Ishikawa (cell line): ENCODE results near the gene CABLES1.
A peak's percentile ranks its signal among the peaks of the same experiment; 100 is the strongest.

Experiments used
- CEBPB ChIP-seq: IDR thresholded peaks from 2 replicates; pipeline ENCODE4 v1.6.1; 2012
- CREB1 ChIP-seq: IDR thresholded peaks from 2 replicates; pipeline ENCODE4 v1.6.1; 2012; ENCODE audit warnings: low read depth
- EGR1 ChIP-seq: IDR thresholded peaks from 2 replicates; pipeline ENCODE4 v1.6.1; 2012
- EP300 ChIP-seq: IDR thresholded peaks from 2 replicates; pipeline ENCODE4 v1.6.1; 2012; ENCODE audit warnings: borderline replicate concordance
- FOXM1 ChIP-seq: IDR thresholded peaks from 2 replicates; pipeline ENCODE4 v1.6.1; 2012; ENCODE audit warnings: low read depth, borderline replicate concordance
- MAX ChIP-seq: IDR thresholded peaks from 2 replicates; pipeline ENCODE4 v1.6.1; 2012
- NFIC ChIP-seq: IDR thresholded peaks from 2 replicates; pipeline ENCODE4 v1.6.1; 2012
- RAD21 ChIP-seq: IDR thresholded peaks from 2 replicates; pipeline ENCODE4 v1.6.1; 2012; ENCODE audit warnings: low read depth
- REST ChIP-seq: IDR thresholded peaks from 2 replicates; pipeline ENCODE4 v1.6.1; 2012; ENCODE audit warnings: low read depth, mild to moderate bottlenecking
- TAF1 ChIP-seq: IDR thresholded peaks from 2 replicates; pipeline ENCODE4 v1.6.1; 2012; ENCODE audit warnings: low read depth, mild to moderate bottlenecking
- TCF12 ChIP-seq: IDR thresholded peaks from 2 replicates; pipeline ENCODE4 v1.6.1; 2012; ENCODE audit warnings: low read depth
- TEAD4 ChIP-seq: IDR thresholded peaks from 2 replicates; pipeline ENCODE4 v1.6.1; 2012
- USF1 ChIP-seq: IDR thresholded peaks from 2 replicates; pipeline ENCODE4 v1.6.1; 2012
- YY1 ChIP-seq: IDR thresholded peaks from 2 replicates; pipeline ENCODE4 v1.6.1; 2012; ENCODE audit warnings: low read depth
- ZBTB7A ChIP-seq: IDR thresholded peaks from 2 replicates; pipeline ENCODE4 v1.6.1; 2012; ENCODE audit warnings: low read depth

The CABLES1 gene

GRCh38 chr18:23281626-23282436 is 146.5 kb downstream of the CABLES1 start:
- TF ChIP-seq TAF1 (no peak), CREB1 (no peak), REST (no peak), CEBPB (no peak)

- TF ChIP-seq USF1: no peak
- no peak for TF ChIP-seq NFIC
- no peak for TF ChIP-seq RAD21
- no peak for TF ChIP-seq EP300
- TF ChIP-seq FOXM1: no peak
- TF ChIP-seq CREB1: no peak
- TF ChIP-seq TEAD4: no peak
- TF ChIP-seq YY1: no peak
- TF ChIP-seq CEBPB: no peak
- no peak for TF ChIP-seq MAX
- no peak for TF ChIP-seq TCF12
- TF ChIP-seq TAF1: no peak
- no peak for TF ChIP-seq EGR1
- TF ChIP-seq ZBTB7A: no peak
- TF ChIP-seq REST: no peak
These were observed 147.1 kb downstream of the CABLES1 start for GRCh38 chr18:23282437-23282781.

GRCh38 chr18:23283916-23284430 is 148.7 kb downstream of the CABLES1 start:
- TF ChIP-seq TEAD4 (peak; percentile 50; the same call in 1 of the 2 replicates), NFIC (no peak)

- TF ChIP-seq NFIC (no peak), YY1 (no peak), CREB1 (no peak), TAF1 (no peak), TEAD4 (no peak), EP300 (no peak), MAX (no peak), ZBTB7A (no peak), RAD21 (no peak), TCF12 (no peak), EGR1 (no peak), REST (no peak)
These were observed 149.3 kb downstream of the CABLES1 start for GRCh38 chr18:23284629-23285028.

- TF ChIP-seq FOXM1 (peak; percentile 33; the same call in 1 of the 2 replicates), TCF12 (peak; percentile 63), USF1 (peak; percentile 51), RAD21 (no peak; the same call in 1 of the 2 replicates), EP300 (peak; percentile 82; the same call in 1 of the 2 replicates), NFIC (peak; percentile 84), YY1 (no peak)
These were observed 156.3 kb downstream of the CABLES1 start for GRCh38 chr18:23291456-23292205.
